Thoracic aorta (tissue), 2 donors: ENCODE data around the gene SIL1. TPM values are rescaled to one million over a fixed set of nuclear protein-coding genes. Genes with fewer than 3 reads are reported as not detected.

ENCODE experiments used
- ATAC-seq: fragments of 150-250 bp; one replicate; pipeline ENCODE4 v1.8.0; 2017; ENCODE audit warnings: low read depth; ENCODE audit not compliant: insufficient number of reproducible peaks, low FRiP score
- DNase-seq: peaks from one replicate; pipeline ENCODE4 v3.0.0-alpha.2; 2020; ENCODE audit warnings: low spot score
- H3K27ac ChIP-seq, 2 donors: fragments of 200-600 bp; sonication (generic); 1 replicate in 1 of 2; 2 replicates in 1 of 2; pipeline ENCODE4 v1.5.1; 2016; ENCODE audit warnings: mild to moderate bottlenecking in 2 of 2, moderate library complexity in 2 of 2
- H3K27me3 ChIP-seq: fragments of 200-600 bp; sonication (generic); replicated peaks from 2 replicates; pipeline ENCODE4 v1.6.0; 2016; ENCODE audit warnings: mild to moderate bottlenecking; ENCODE audit not compliant: insufficient read depth
- H3K36me3 ChIP-seq: fragments of 200-600 bp; sonication (generic); one replicate; pipeline ENCODE4 v1.5.1; 2016
- H3K4me1 ChIP-seq, 2 donors: fragments of 200-600 bp; sonication (generic); 1 replicate in 1 of 2; 2 replicates in 1 of 2; pipeline versions ENCODE4 v1.5.1 to v1.6.0; 2016; ENCODE audit warnings: low read depth in 2 of 2, mild to moderate bottlenecking in 1 of 2; ENCODE audit not compliant: control insufficient read depth in 1 of 2
- H3K4me3 ChIP-seq: fragments of 200-600 bp; sonication (generic); 2 replicates; pipeline ENCODE4 v1.5.1; 2016; ENCODE audit warnings: mild to moderate bottlenecking
- H3K9me3 ChIP-seq: fragments of 200-600 bp; sonication (generic); 2 replicates; pipeline ENCODE4 v1.5.1; 2016
- total RNA-seq, 2 donors: library from RNA; depleted of rRNA; stranded (reverse); fragments of >200 nt; gene quantifications; one replicate each; pipeline versions ENCODE4 v1.1.0 to v1.2.3, GENCODE V29; 2016
- TF ChIP-seq, protein P1 (sequence below): fragments of 200-600 bp; sonication (generic); IDR thresholded peaks from one replicate; pipeline ENCODE4 v1.5.1; 2019; ENCODE audit warnings: antibody characterized with exemption

The SIL1 gene
- total RNA-seq, 2 donors from 2014 or later = 33.1 to 41.2 TPM

DNA sequence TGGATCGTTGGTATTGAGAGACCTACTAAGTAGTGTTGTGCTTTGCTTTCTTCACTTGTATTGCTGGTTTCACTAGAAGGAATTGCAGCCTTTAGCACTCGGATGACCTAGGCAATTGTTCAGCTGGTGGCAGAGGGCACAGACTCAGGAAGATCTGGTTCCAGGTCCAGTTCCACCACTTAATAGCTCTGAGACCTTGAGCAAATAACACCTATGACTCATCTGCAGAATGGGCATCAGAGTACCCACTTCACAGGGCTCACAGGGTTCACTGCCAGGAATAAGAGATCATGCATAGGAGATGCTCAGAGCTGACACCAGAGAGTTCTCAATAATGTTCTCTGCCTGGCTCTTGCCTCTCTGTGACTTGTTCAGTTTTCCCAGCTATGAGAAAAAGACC lies 133.6 kb downstream of the SIL1 start:
- no peak for ATAC-seq
- Histone ChIP-seq H3K4me1 (peaks cover 13 to 47% of the 10 kb centered on the region in 2 donors), H3K27me3 (no peaks in the 10 kb centered on the region), H3K9me3 (no peaks in the 10 kb centered on the region), H3K36me3 (no peaks in the 10 kb centered on the region), H3K4me3 (no peak overlapping the region), H3K27ac (no peak overlapping the region)
- TF ChIP-seq, protein P1, sequence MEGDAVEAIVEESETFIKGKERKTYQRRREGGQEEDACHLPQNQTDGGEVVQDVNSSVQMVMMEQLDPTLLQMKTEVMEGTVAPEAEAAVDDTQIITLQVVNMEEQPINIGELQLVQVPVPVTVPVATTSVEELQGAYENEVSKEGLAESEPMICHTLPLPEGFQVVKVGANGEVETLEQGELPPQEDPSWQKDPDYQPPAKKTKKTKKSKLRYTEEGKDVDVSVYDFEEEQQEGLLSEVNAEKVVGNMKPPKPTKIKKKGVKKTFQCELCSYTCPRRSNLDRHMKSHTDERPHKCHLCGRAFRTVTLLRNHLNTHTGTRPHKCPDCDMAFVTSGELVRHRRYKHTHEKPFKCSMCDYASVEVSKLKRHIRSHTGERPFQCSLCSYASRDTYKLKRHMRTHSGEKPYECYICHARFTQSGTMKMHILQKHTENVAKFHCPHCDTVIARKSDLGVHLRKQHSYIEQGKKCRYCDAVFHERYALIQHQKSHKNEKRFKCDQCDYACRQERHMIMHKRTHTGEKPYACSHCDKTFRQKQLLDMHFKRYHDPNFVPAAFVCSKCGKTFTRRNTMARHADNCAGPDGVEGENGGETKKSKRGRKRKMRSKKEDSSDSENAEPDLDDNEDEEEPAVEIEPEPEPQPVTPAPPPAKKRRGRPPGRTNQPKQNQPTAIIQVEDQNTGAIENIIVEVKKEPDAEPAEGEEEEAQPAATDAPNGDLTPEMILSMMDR = no peak
- no peak for DNase-seq

DNA sequence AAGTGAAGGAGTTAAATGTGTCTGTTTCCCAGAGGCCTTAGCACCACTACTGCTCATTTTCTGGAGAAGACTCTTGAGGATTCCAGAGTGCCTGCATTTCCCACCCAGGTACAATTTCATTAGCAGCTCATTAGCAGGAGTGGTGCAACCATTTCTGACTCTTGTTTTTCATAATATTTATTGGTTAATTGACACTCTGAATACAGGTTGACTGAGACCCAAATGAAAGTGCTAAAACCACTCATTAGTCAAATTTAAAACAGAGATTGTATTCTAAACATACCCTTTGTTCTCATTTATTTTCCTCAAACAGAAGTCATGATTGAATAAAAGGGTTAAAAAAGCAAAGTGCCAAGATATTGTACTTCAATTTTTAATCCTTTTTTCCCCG lies 134.5 kb downstream of the SIL1 start:
- Histone ChIP-seq H3K36me3 (no peaks in the 10 kb centered on the region), H3K27ac (no peak overlapping the region)

DNA sequence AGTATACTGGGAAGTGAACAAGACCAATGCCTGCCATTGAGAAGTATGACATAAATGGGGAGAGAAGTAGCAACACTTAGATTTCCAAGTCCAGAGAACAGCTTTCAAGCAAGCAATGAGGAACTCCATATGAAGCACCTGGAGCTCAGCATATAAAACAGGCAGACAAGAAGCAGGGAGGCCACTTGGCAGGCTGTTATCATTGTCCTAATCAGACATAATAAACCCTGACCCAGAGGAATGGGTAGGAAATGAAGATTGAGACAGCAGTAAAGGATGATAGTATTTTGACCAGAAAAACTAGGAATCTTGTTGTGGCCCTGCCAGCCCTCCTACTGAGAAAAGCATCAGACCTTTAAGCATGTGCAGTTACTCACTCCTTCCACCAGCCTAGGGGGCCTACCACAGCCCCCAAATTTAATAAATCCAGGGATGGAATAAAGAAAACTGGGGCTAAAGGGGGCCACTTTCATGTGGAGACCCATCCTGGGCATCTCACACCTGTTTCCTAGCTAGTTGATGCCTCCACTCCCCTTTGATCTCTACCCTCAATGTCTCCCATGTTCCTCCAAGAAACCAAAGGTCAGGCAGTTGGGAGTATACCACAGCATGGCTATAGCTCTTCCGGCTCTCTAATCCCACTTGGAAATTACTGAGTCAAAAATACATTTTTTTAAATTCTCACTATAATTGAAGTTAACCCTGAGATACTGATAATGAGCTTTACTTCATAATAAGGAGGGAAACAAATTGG lies 135.1 kb downstream of the SIL1 start:
- no peak for DNase-seq
- TF ChIP-seq, protein P1 = no peak
- no peak overlapping the region for H3K27ac ChIP-seq

More for the DNA sequence above, 134.5 kb downstream of the SIL1 start:
- DNase-seq = no peak
- TF ChIP-seq, protein P1 = no peak
- H3K4me1 ChIP-seq = peaks cover 13 to 47% of the 10 kb centered on the region in 2 donors
- H3K9me3 ChIP-seq = no peaks in the 10 kb centered on the region
- no peak for ATAC-seq
- H3K27me3 ChIP-seq = no peaks in the 10 kb centered on the region
- H3K4me3 ChIP-seq = no peak overlapping the region

DNA sequence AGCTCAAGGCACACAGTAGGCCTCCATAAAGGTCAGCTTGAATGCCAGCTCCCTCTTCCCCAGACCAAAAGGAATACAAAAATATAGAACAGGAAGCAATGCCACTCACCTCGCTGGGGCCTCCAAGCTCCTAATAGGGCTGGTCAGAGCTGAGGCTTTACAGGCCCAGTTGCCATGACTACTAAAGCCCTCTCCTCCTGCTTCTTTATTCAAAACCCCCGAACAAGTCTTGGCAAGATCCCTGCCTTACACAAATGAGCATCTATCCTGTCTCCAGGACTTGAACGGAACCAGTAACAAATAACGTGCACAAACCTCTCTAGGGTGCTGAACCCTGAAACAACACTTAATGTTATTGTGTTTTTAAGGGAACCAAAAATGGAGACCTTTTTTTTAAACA lies 136.3 kb downstream of the SIL1 start:
- TF ChIP-seq, protein P1 = no peak
- no peak overlapping the region for H3K4me3 ChIP-seq
- no peaks in the 10 kb centered on the region for H3K36me3 ChIP-seq
- DNase-seq (no peak), ATAC-seq (no peak)
- H3K9me3 ChIP-seq = no peaks in the 10 kb centered on the region
- H3K27me3 ChIP-seq = no peaks in the 10 kb centered on the region
- H3K27ac ChIP-seq = peak overlapping the region; percentile 52 to 58
- peaks cover 13 to 47% of the 10 kb centered on the region in 2 donors for H3K4me1 ChIP-seq

More for the DNA sequence above, 135.1 kb downstream of the SIL1 start:
- peaks cover 13 to 47% of the 10 kb centered on the region in 2 donors for H3K4me1 ChIP-seq
- H3K9me3 ChIP-seq = no peaks in the 10 kb centered on the region
- ATAC-seq = no peak
- no peaks in the 10 kb centered on the region for H3K27me3 ChIP-seq
- H3K36me3 ChIP-seq = no peaks in the 10 kb centered on the region
- no peak overlapping the region for H3K4me3 ChIP-seq

DNA sequence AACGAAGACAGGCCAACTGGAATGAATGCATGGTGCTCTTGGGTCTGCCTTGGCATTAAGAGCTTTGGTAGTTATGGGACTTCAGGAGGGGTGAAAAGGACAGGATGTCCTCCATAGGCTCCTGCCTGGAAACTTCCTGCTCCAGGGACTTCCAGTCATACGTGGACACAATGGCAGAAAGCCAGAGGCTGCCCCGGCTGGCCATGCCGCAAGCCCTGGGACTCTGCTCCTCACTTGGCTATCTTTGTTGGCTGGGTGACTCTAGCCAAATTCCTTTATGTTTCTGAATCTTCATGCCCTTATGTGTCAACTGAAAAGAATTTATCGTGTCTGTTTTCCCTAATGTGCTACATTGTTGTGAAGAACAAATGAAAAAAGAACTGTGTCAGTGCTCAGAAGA lies 136.9 kb downstream of the SIL1 start:
- Histone ChIP-seq H3K27me3 (no peaks in the 10 kb centered on the region), H3K9me3 (no peaks in the 10 kb centered on the region), H3K4me3 (no peak overlapping the region), H3K4me1 (peaks cover 13 to 47% of the 10 kb centered on the region in 2 donors), H3K36me3 (no peaks in the 10 kb centered on the region), H3K27ac (peak overlapping the region; percentile 52 to 58)
- ATAC-seq = no peak
- TF ChIP-seq, protein P1 = no peak
- DNase-seq = peak; percentile 33
